Tibial nerve (tissue), 4 donors: ENCODE data around the gene ARL14EPL. TPM values are rescaled to one million over a fixed set of nuclear protein-coding genes. Genes with fewer than 3 reads are reported as not detected.

ENCODE experiments used
- DNase-seq, 2 donors: peaks; one replicate each; pipeline ENCODE4 v3.0.0-alpha.2; 2019; ENCODE audit warnings: low spot score in 2 of 2
- H3K27ac ChIP-seq, 4 donors: fragments of 200-600 bp; sonication (generic) in 3 of 4; one replicate each; pipeline ENCODE4 v1.5.1; 2017 to 2019; ENCODE audit warnings: mild to moderate bottlenecking in 1 of 4
- H3K27me3 ChIP-seq, 2 donors: fragments of 200-600 bp; sonication (generic) in 1 of 2; one replicate each; pipeline versions ENCODE4 v1.5.1 to v1.6.0; 2017 to 2019
- H3K36me3 ChIP-seq, 3 donors: fragments of 200-600 bp; sonication (generic); one replicate each; pipeline ENCODE4 v1.5.1; 2018 to 2019
- H3K4me1 ChIP-seq, 4 donors: fragments of 200-600 bp; sonication (generic) in 3 of 4; one replicate each; pipeline ENCODE4 v1.5.1; 2017 to 2019
- H3K4me3 ChIP-seq, 4 donors: fragments of 200-600 bp; sonication (generic) in 3 of 4; one replicate each; pipeline ENCODE4 v1.5.1; 2017 to 2019; ENCODE audit warnings: mild to moderate bottlenecking in 1 of 4, moderate library complexity in 1 of 4
- H3K9me3 ChIP-seq, 4 donors: fragments of 200-600 bp; sonication (generic) in 3 of 4; one replicate each; pipeline ENCODE4 v1.5.1; 2017 to 2019
- CTCF ChIP-seq, 5 experiments: fragments of 200-600 bp in 3 of 5; fragments of 450-650 bp in 2 of 5; sonication (generic) in 3 of 5; IDR thresholded peaks; one replicate each; pipeline ENCODE4 v1.5.1; 2016 to 2019; ENCODE audit warnings: antibody characterized with exemption in 5 of 5, mild to moderate bottlenecking in 3 of 5, moderate library complexity in 2 of 5
- EP300 ChIP-seq, 2 donors: sonication (generic); formaldehyde crosslinking; IDR thresholded peaks; one replicate each; pipeline ENCODE4 v1.6.1; 2017; ENCODE audit warnings: antibody characterized with exemption in 2 of 2, mild to moderate bottlenecking in 1 of 2
- POLR2A ChIP-seq, 2 donors: fragments of 450-650 bp; IDR thresholded peaks; one replicate each; pipeline ENCODE4 v1.6.1; 2017; ENCODE audit warnings: antibody characterized with exemption in 2 of 2, mild to moderate bottlenecking in 2 of 2, moderate library complexity in 2 of 2
- WGBS, 2 donors: methylation state at CpG; one replicate each; pipeline ENCODE4 v1.1.5; 2018; 5-methylcytosine and 5-hydroxymethylcytosine counted together
- total RNA-seq, 4 donors: library from RNA; depleted of rRNA; stranded (reverse); fragments of >200 nt; gene quantifications; one replicate each; pipeline ENCODE4 v1.1.0, GENCODE V29; 2016

The ARL14EPL gene
- total RNA-seq, 4 donors from 2014 or later: 0.21 TPM; not detected in 3

- WGBS, 2 donors: 50 to 54% methylated on average over 3 of the region's 3 CpGs
- H3K27me3 ChIP-seq: no peaks in the 10 kb centered on the region
- H3K27ac ChIP-seq: no peak overlapping the region
- H3K9me3 ChIP-seq: no peaks in the 10 kb centered on the region
- H3K36me3 ChIP-seq: no peaks in the 10 kb centered on the region
- TF ChIP-seq CTCF (IDR thresholded peaks at IDR 0.05) (no peak), EP300 (IDR thresholded peaks at IDR 0.05) (no peak), POLR2A (IDR thresholded peaks at IDR 0.05) (no peak)
- no peak for DNase-seq
- no peaks in the 10 kb centered on the region for H3K4me1 ChIP-seq
- no peak overlapping the region for H3K4me3 ChIP-seq
Observed at GRCh38 chr5:116044073-116044472, 11.8 kb downstream of the ARL14EPL start.

GRCh38 chr5:116045821-116046220 is 13.5 kb downstream of the ARL14EPL start:
- H3K4me1 ChIP-seq: no peaks in the 10 kb centered on the region
- no peak for DNase-seq
- no peaks in the 10 kb centered on the region for H3K36me3 ChIP-seq
- no peaks in the 10 kb centered on the region for H3K27me3 ChIP-seq
- H3K9me3 ChIP-seq: no peaks in the 10 kb centered on the region
- no peak overlapping the region for H3K27ac ChIP-seq
- TF ChIP-seq CTCF (IDR thresholded peaks at IDR 0.05): no peak
- TF ChIP-seq EP300 (IDR thresholded peaks at IDR 0.05): no peak
- no peak for TF ChIP-seq POLR2A (IDR thresholded peaks at IDR 0.05)
- H3K4me3 ChIP-seq: no peak overlapping the region
- 75% methylated on average over 2 of the region's 2 CpGs for WGBS, 2 donors

- no peaks in the 10 kb centered on the region for H3K4me1 ChIP-seq
- H3K36me3 ChIP-seq: no peaks in the 10 kb centered on the region
- no peak for DNase-seq
- no peaks in the 10 kb centered on the region for H3K9me3 ChIP-seq
- WGBS, 2 donors: 89 to 94% methylated on average over 3 of the region's 3 CpGs
- H3K4me3 ChIP-seq: no peak overlapping the region
- TF ChIP-seq EP300 (IDR thresholded peaks at IDR 0.05): no peak
- TF ChIP-seq POLR2A (IDR thresholded peaks at IDR 0.05): no peak
- TF ChIP-seq CTCF (IDR thresholded peaks at IDR 0.05): no peak
- no peak overlapping the region for H3K27ac ChIP-seq
- H3K27me3 ChIP-seq: no peaks in the 10 kb centered on the region
Observed at GRCh38 chr5:116046261-116046660, 14.0 kb downstream of the ARL14EPL start.

- Histone ChIP-seq H3K36me3 (no peaks in the 10 kb centered on the region), H3K27me3 (no peaks in the 10 kb centered on the region), H3K4me1 (no peaks in the 10 kb centered on the region), H3K9me3 (no peaks in the 10 kb centered on the region), H3K4me3 (no peak overlapping the region), H3K27ac (no peak overlapping the region)
- 83 to 86% methylated on average over 2 of the region's 2 CpGs for WGBS, 2 donors
- TF ChIP-seq CTCF (IDR thresholded peaks at IDR 0.05): no peak
- no peak for TF ChIP-seq POLR2A (IDR thresholded peaks at IDR 0.05)
- no peak for TF ChIP-seq EP300 (IDR thresholded peaks at IDR 0.05)
- no peak for DNase-seq
Observed at GRCh38 chr5:116046823-116047222, 14.6 kb downstream of the ARL14EPL start.

GRCh38 chr5:116058346-116058936 is 26.2 kb downstream of the ARL14EPL start:
- Histone ChIP-seq H3K27me3 (peaks cover 0 to 5% of the 10 kb centered on the region in 2 donors), H3K4me3 (no peak overlapping the region), H3K4me1 (no peaks in the 10 kb centered on the region), H3K9me3 (no peaks in the 10 kb centered on the region), H3K27ac (no peak overlapping the region), H3K36me3 (no peaks in the 10 kb centered on the region)
- 79 to 85% methylated on average over 13 of the region's 13 CpGs for WGBS, 2 donors
- no peak for DNase-seq
- TF ChIP-seq POLR2A (IDR thresholded peaks at IDR 0.05) (no peak), EP300 (IDR thresholded peaks at IDR 0.05) (no peak), CTCF (IDR thresholded peaks at IDR 0.05) (no peak)
